Panc1 (cell line): ENCODE measurements around the gene FBXL17. TPM values are rescaled to one million over a fixed set of nuclear protein-coding genes. Genes with fewer than 3 reads are reported as not detected.

ENCODE experiments used
- ATAC-seq: fragments of 200-7000 bp; cut with Tn5 transposase; 2 replicates; pipeline ENCODE4 v1.9.1; 2020; ENCODE audit warnings: mild to moderate bottlenecking, moderate library complexity
- BruUV-seq: library from RNA; stranded (reverse); fragments of 400-500 nt; replicated peaks from 2 replicates; lab custom pipeline; 2021; lab: Mats Ljungman, UMichigan
- CTCF ChIA-PET: fragments of 300-600 bp; sonication (Branson Sonifier 250); formaldehyde crosslinking; loops from one replicate; lab custom pipeline; 2022; ENCODE audit warnings: antibody characterized with exemption; lab: Charles Lee
- POLR2A ChIA-PET: fragments of 300-600 bp; sonication (Branson Sonifier 250); formaldehyde crosslinking; loops from one replicate; lab custom pipeline; 2022; ENCODE audit warnings: antibody characterized with exemption; lab: Charles Lee
- DNase-seq: peaks from one replicate; pipeline ENCODE4 v3.0.0-alpha.2; 2010; ENCODE audit warnings: low read depth, low spot score
- H3K27ac ChIP-seq: 2 replicates; pipeline ENCODE4 v1.5.1; 2011; ENCODE audit warnings: mild to moderate bottlenecking, low read length, inconsistent platforms
- H3K27me3 ChIP-seq: fragments of 200-500 bp; sonication (Bioruptor generic); 2 replicates; pipeline ENCODE4 v1.6.0; 2014; ENCODE audit warnings: low read length, inconsistent platforms; ENCODE audit not compliant: control insufficient read depth, insufficient read depth
- H3K36me3 ChIP-seq: fragments of 200-500 bp; sonication (Bioruptor generic); 2 replicates; pipeline ENCODE4 v1.5.1; 2014; ENCODE audit warnings: inconsistent platforms, mild to moderate bottlenecking, low read length, moderate library complexity; ENCODE audit not compliant: control insufficient read depth, insufficient read depth
- H3K4me1 ChIP-seq: 2 replicates; pipeline ENCODE4 v1.5.1; 2011; ENCODE audit warnings: inconsistent platforms, mild to moderate bottlenecking, low read length, moderate library complexity; ENCODE audit not compliant: control insufficient read depth, insufficient read depth
- H3K4me3 ChIP-seq, 2 experiments: 2 replicates each; pipeline ENCODE4 v1.5.1; 2011 to 2012; ENCODE audit warnings: low read depth in 2 of 2, low read length in 2 of 2, mild to moderate bottlenecking in 2 of 2, inconsistent platforms in 1 of 2, moderate library complexity in 1 of 2
- H3K9me3 ChIP-seq: fragments of 200-500 bp; sonication (Bioruptor generic); 2 replicates; pipeline ENCODE4 v1.5.1; 2014; ENCODE audit warnings: low read depth, mild to moderate bottlenecking, inconsistent platforms, low read length, moderate library complexity; ENCODE audit not compliant: control insufficient read depth, insufficient read depth
- POLR2AphosphoS5 ChIP-seq: IDR thresholded peaks from 2 replicates; pipeline ENCODE4 v1.6.1; 2012; ENCODE audit warnings: mild to moderate bottlenecking, low read depth, low read length, moderate library complexity
- SIN3A ChIP-seq: IDR thresholded peaks from 2 replicates; pipeline ENCODE4 v1.6.1; 2012; ENCODE audit warnings: low read depth, mild to moderate bottlenecking, low read length, moderate library complexity, borderline replicate concordance; ENCODE audit not compliant: insufficient read depth
- TCF7L2 ChIP-seq: IDR thresholded peaks from 2 replicates; pipeline ENCODE4 v1.6.1; 2011; ENCODE audit warnings: mild to moderate bottlenecking, low read depth, low read length, inconsistent platforms
- in situ Hi-C: cut with HindIII; loops from 2 replicates; pipeline ENCODE4 v1.10.0; 2016; ENCODE audit warnings: low sequenced_read_pairs, low pct_unique_long_range_greater_than_20kb
- intact Hi-C: fragments of 100-400 bp; cut with micrococcal nuclease; formaldehyde crosslinking; loops from one replicate; pipeline ENCODE4 v1.10.0; 2022; ENCODE audit not compliant: unreplicated experiment
- total RNA-seq: library from RNA; stranded (reverse); gene quantifications from one replicate; pipeline ENCODE4 v1.2.1, GENCODE V29; 2021; ENCODE audit not compliant: unreplicated experiment
- TF ChIP-seq, protein P1 (sequence below): fragments of 450-650 bp; IDR thresholded peaks from 2 replicates; pipeline ENCODE4 v1.5.1; 2017; ENCODE audit warnings: mild to moderate bottlenecking
- TF ChIP-seq, protein P2 (sequence below), 2 experiments: IDR thresholded peaks; 2 replicates each; pipeline ENCODE4 v1.6.1; 2011 to 2012; ENCODE audit warnings: low read depth in 2 of 2, control low read depth in 1 of 2, low read length in 1 of 2, mild to moderate bottlenecking in 1 of 2, moderate library complexity in 1 of 2; ENCODE audit not compliant: insufficient read depth in 1 of 2

Gene FBXL17
- total RNA-seq, 1 experiment from 2014 or later: 17.4 TPM

- TF ChIP-seq SIN3A (no peak), TCF7L2 (no peak), POLR2AphosphoS5 (no peak)
- TF ChIP-seq, protein P1, sequence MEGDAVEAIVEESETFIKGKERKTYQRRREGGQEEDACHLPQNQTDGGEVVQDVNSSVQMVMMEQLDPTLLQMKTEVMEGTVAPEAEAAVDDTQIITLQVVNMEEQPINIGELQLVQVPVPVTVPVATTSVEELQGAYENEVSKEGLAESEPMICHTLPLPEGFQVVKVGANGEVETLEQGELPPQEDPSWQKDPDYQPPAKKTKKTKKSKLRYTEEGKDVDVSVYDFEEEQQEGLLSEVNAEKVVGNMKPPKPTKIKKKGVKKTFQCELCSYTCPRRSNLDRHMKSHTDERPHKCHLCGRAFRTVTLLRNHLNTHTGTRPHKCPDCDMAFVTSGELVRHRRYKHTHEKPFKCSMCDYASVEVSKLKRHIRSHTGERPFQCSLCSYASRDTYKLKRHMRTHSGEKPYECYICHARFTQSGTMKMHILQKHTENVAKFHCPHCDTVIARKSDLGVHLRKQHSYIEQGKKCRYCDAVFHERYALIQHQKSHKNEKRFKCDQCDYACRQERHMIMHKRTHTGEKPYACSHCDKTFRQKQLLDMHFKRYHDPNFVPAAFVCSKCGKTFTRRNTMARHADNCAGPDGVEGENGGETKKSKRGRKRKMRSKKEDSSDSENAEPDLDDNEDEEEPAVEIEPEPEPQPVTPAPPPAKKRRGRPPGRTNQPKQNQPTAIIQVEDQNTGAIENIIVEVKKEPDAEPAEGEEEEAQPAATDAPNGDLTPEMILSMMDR: no peak
- TF ChIP-seq, protein P2, sequence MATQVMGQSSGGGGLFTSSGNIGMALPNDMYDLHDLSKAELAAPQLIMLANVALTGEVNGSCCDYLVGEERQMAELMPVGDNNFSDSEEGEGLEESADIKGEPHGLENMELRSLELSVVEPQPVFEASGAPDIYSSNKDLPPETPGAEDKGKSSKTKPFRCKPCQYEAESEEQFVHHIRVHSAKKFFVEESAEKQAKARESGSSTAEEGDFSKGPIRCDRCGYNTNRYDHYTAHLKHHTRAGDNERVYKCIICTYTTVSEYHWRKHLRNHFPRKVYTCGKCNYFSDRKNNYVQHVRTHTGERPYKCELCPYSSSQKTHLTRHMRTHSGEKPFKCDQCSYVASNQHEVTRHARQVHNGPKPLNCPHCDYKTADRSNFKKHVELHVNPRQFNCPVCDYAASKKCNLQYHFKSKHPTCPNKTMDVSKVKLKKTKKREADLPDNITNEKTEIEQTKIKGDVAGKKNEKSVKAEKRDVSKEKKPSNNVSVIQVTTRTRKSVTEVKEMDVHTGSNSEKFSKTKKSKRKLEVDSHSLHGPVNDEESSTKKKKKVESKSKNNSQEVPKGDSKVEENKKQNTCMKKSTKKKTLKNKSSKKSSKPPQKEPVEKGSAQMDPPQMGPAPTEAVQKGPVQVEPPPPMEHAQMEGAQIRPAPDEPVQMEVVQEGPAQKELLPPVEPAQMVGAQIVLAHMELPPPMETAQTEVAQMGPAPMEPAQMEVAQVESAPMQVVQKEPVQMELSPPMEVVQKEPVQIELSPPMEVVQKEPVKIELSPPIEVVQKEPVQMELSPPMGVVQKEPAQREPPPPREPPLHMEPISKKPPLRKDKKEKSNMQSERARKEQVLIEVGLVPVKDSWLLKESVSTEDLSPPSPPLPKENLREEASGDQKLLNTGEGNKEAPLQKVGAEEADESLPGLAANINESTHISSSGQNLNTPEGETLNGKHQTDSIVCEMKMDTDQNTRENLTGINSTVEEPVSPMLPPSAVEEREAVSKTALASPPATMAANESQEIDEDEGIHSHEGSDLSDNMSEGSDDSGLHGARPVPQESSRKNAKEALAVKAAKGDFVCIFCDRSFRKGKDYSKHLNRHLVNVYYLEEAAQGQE (IDR thresholded peaks at IDR 0.05; ENCODE audit: insufficient read depth in 1 of 2, low read depth in 2 of 2, low read length in 1 of 2): no peak
- POLR2A ChIA-PET: interaction anchor here (0.6 kb wide), 1 partner anchor 624 kb away, joined by 4 read pairs; no protein-coding TSS in a partner anchor
- CTCF ChIA-PET: no interaction called here
Measured at GRCh38 chr5:107867266-107867665, 514.6 kb downstream of the FBXL17 start.

DNA sequence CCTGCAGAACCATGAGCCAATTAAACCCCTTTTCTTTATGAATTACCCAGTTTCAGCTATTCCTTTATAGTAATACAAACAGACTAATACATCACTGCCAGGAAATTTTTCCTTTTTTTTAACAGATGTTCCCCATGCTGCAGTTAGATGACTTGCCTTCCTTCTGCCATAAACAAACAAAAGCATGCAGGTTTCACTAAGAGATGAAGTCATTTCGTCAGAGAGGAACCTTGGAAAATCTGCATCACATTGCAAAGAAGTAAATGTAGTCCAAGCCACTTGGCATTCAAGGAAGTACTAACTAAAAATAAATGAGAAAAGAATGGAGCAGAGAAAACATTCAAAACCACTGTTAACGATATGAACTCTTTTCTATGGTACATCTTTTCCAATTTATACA is 517.1 kb downstream of the FBXL17 start:
- TF ChIP-seq, protein P2 (IDR thresholded peaks at IDR 0.05; ENCODE audit: insufficient read depth in 1 of 2, low read depth in 2 of 2, low read length in 1 of 2): no peak
- no peak for TF ChIP-seq POLR2AphosphoS5
- TF ChIP-seq SIN3A: no peak
- TF ChIP-seq, protein P1: no peak
- no peak for TF ChIP-seq TCF7L2
- Histone ChIP-seq H3K27ac (no peak overlapping the region), H3K4me3 (no peak overlapping the region), H3K9me3 (no peaks in the 10 kb centered on the region), H3K36me3 (no peaks in the 10 kb centered on the region; the same call in 1 of the 2 replicates), H3K27me3 (no peaks in the 10 kb centered on the region), H3K4me1 (no peaks in the 10 kb centered on the region)
- ATAC-seq (no peak), DNase-seq (no peak)
- ChIA-PET CTCF (no interaction called here), POLR2A (no interaction called here)
- no TSS peak for BruUV-seq
- intact Hi-C loops: no loop called here
- in situ Hi-C loops: no loop called here

More at GRCh38 chr5:107867266-107867665, 514.6 kb downstream of the FBXL17 start:
- no TSS peak for BruUV-seq
- no peaks in the 10 kb centered on the region; the same call in 1 of the 2 replicates for H3K4me1 ChIP-seq
- H3K27me3 ChIP-seq: no peaks in the 10 kb centered on the region
- in situ Hi-C loops (no loop called here), intact Hi-C loops (no loop called here)
- H3K9me3 ChIP-seq: no peaks in the 10 kb centered on the region
- no peaks in the 10 kb centered on the region for H3K36me3 ChIP-seq
- no peak for ATAC-seq
- H3K27ac ChIP-seq: no peak overlapping the region
- H3K4me3 ChIP-seq: no peak overlapping the region
- no peak for DNase-seq
